Measurements from ENCODE around the gene GSG1L2. TPM values are rescaled to one million over a fixed set of nuclear protein-coding genes. Genes with fewer than 3 reads are reported as not detected.

The GSG1L2 gene
- total RNA-seq, 6 experiments from 2014 or later = not detected

DNA sequence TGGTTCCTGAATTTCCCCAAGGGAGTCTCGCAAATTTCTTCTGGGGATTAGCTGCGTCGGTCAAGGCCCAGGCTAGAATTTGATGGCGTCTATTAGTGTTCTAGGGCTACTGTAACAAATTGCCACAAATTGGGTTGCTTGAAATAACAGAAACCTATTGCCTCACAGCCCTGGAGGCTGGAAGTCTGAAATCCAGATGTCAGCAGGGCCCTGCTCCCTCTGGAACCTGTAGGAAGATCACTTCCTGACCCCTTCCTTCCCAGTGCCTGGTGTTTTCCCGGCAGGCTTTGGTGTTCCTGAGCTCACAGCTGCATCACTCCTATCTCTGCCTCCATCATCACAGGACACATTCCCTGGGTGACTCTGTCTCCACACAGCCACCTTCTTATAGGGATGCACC is 54.9 kb downstream of the GSG1L2 start:
- TF ChIP-seq POLR2A (IDR thresholded peaks at IDR 0.05) = no peak
- TF ChIP-seq, protein P1, sequence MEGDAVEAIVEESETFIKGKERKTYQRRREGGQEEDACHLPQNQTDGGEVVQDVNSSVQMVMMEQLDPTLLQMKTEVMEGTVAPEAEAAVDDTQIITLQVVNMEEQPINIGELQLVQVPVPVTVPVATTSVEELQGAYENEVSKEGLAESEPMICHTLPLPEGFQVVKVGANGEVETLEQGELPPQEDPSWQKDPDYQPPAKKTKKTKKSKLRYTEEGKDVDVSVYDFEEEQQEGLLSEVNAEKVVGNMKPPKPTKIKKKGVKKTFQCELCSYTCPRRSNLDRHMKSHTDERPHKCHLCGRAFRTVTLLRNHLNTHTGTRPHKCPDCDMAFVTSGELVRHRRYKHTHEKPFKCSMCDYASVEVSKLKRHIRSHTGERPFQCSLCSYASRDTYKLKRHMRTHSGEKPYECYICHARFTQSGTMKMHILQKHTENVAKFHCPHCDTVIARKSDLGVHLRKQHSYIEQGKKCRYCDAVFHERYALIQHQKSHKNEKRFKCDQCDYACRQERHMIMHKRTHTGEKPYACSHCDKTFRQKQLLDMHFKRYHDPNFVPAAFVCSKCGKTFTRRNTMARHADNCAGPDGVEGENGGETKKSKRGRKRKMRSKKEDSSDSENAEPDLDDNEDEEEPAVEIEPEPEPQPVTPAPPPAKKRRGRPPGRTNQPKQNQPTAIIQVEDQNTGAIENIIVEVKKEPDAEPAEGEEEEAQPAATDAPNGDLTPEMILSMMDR (IDR thresholded peaks at IDR 0.05) = no peak
- DNase-seq = no peak

DNA sequence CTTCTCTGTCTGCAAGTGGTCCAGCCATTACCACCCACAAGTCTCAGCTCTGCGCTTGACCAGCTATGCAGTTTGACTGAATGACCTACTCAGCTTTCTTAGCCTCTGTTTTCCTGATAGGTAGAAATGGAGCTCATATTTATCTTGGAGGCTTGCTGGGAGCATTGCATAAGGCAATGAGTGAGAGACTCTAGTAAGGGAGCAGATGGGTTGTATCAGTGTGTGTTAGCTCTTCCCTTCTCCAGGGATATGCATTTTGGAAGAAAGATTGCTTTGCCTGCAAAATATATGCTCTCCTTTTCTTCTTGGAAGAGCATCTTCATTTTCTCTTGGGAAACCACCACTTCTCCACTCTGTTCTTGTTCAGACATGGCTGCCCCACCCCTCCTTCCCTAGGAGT is 56.6 kb downstream of the GSG1L2 start:
- no peak overlapping the region for H3K4me3 ChIP-seq
- no peaks in the 10 kb centered on the region for H3K36me3 ChIP-seq
- H3K27ac ChIP-seq = no peak overlapping the region
- 90% methylated on average over 1 of the region's 1 CpG for WGBS (ENCODE audit: insufficient coverage, low coverage, low lambda C conversion rate, missing lambda C conversion rate)
- intact Hi-C loops (cut with DNase I) = no loop called here
- no peaks in the 10 kb centered on the region for H3K4me1 ChIP-seq
- ATAC-seq = no peak
- no peak for DNase-seq
- H3K27me3 ChIP-seq = no peaks in the 10 kb centered on the region
- H3K9me3 ChIP-seq = no peaks in the 10 kb centered on the region
- no peak for TF ChIP-seq POLR2A (IDR thresholded peaks at IDR 0.05)
- TF ChIP-seq, protein P1 (IDR thresholded peaks at IDR 0.05) = no peak

More for the DNA sequence above, 54.9 kb downstream of the GSG1L2 start:
- intact Hi-C loops (cut with DNase I) = no loop called here
- H3K9me3 ChIP-seq = no peaks in the 10 kb centered on the region
- H3K4me3 ChIP-seq = no peak overlapping the region
- no peaks in the 10 kb centered on the region for H3K4me1 ChIP-seq
- 61% methylated on average over 2 of the region's 5 CpGs for WGBS (ENCODE audit: insufficient coverage, low coverage, low lambda C conversion rate, missing lambda C conversion rate)
- no peak for ATAC-seq
- H3K36me3 ChIP-seq = no peaks in the 10 kb centered on the region
- no peaks in the 10 kb centered on the region for H3K27me3 ChIP-seq
- H3K27ac ChIP-seq = no peak overlapping the region

DNA sequence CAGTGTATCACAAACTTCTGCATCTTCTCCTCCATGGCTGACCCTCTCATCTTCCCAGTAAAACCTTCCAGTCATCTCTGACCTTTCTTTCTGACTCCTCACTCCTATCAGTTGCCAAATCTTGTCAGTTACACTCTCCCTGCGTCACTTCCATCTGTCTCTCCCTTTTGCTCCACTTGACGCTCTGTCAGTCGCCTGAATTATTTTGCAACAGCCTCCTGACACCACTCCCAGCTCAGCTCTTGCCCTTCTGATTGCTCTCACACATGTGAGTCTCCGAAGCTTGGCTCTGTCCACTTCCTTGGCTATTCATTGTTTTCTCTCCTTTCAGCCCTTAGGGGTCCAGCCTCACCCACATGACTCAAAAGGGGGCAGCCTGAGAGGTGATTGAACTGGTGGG is 58.2 kb downstream of the GSG1L2 start:
- no peaks in the 10 kb centered on the region for H3K4me1 ChIP-seq
- DNase-seq (no peak), ATAC-seq (no peak)
- intact Hi-C loops (cut with DNase I) = no loop called here
- WGBS (ENCODE audit: insufficient coverage, low coverage, low lambda C conversion rate, missing lambda C conversion rate) = 30% methylated on average over 4 of the region's 4 CpGs
- no peak overlapping the region for H3K27ac ChIP-seq
- H3K9me3 ChIP-seq = no peaks in the 10 kb centered on the region
- no peaks in the 10 kb centered on the region for H3K27me3 ChIP-seq
- H3K4me3 ChIP-seq = no peak overlapping the region
- H3K36me3 ChIP-seq = no peaks in the 10 kb centered on the region
- TF ChIP-seq, protein P1 (IDR thresholded peaks at IDR 0.05) = no peak
- TF ChIP-seq POLR2A (IDR thresholded peaks at IDR 0.05) = no peak

DNA sequence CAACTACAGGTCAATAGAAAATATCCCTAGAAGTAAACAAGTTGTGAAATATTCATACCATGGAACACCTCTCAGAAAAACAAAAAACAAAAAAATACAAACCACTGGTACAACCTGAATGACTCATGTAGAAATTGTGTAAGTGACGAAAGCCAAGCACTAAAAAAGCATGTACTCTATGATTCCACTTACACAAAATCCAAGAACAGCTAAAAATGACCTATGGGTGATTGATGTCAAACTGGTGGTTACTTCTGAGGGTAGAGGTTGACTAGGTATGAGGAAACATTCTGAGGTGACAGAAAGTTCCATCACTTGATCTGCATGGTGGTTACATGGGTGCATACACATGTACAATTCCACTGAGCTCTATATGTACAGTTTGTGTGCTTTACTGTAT is 61.6 kb downstream of the GSG1L2 start:
- no peak overlapping the region for H3K4me3 ChIP-seq
- no peaks in the 10 kb centered on the region for H3K27me3 ChIP-seq
- H3K36me3 ChIP-seq = no peaks in the 10 kb centered on the region
- no peaks in the 10 kb centered on the region for H3K9me3 ChIP-seq
- no peaks in the 10 kb centered on the region for H3K4me1 ChIP-seq
- ATAC-seq (no peak), DNase-seq (no peak)
- no peak overlapping the region for H3K27ac ChIP-seq
- 36% methylated on average over 1 of the region's 1 CpG for WGBS (ENCODE audit: insufficient coverage, low coverage, low lambda C conversion rate, missing lambda C conversion rate)
- intact Hi-C loops (cut with DNase I) = no loop called here
- no peak for TF ChIP-seq POLR2A (IDR thresholded peaks at IDR 0.05)
- TF ChIP-seq, protein P1 (IDR thresholded peaks at IDR 0.05) = no peak

DNA sequence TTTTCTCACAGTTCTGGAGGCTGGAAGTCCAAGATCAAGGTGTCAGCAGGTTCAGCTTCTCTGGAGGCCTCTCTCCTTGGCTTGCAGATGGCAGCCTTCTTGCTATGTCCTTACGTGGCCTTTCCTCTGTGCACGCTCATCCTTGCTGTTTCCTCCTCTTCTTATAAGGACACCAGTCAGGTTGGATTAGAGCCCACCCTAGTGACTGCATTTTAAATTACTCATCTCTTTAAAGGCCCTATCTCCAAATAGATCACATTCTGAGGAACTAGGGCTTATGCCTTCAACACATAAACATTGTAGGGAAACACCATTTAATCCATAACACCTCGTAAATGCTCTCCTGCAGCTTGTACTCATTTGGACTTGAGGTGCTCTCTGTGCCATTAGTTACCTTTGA is 66.8 kb downstream of the GSG1L2 start:
- Histone ChIP-seq H3K4me3 (no peak overlapping the region), H3K4me1 (no peaks in the 10 kb centered on the region), H3K27me3 (no peaks in the 10 kb centered on the region), H3K27ac (no peak overlapping the region), H3K36me3 (no peaks in the 10 kb centered on the region), H3K9me3 (no peaks in the 10 kb centered on the region)
- WGBS (ENCODE audit: insufficient coverage, low coverage, low lambda C conversion rate, missing lambda C conversion rate) = 54% methylated on average over 3 of the region's 3 CpGs
- ATAC-seq (no peak), DNase-seq (no peak)
- intact Hi-C loops (cut with DNase I) = no loop called here
- TF ChIP-seq POLR2A (IDR thresholded peaks at IDR 0.05) = no peak
- TF ChIP-seq, protein P1 (IDR thresholded peaks at IDR 0.05) = no peak

Data from right lobe of liver (tissue), 6 donors.